AG09309 (cell line): ENCODE measurements around the gene GTPBP6.

Source experiments
- DNase-seq: peaks from one replicate; pipeline ENCODE4 v3.0.0-alpha.2; 2010; ENCODE audit warnings: low read depth
- H3K4me3 ChIP-seq: 2 replicates; pipeline ENCODE4 v1.5.1; 2011; ENCODE audit warnings: mild to moderate bottlenecking, low read depth, low read length, moderate library complexity; ENCODE audit not compliant: control insufficient read depth
- TF ChIP-seq, protein P1 (sequence below): IDR thresholded peaks from 2 replicates; pipeline ENCODE4 v1.5.1; 2011; ENCODE audit warnings: mild to moderate bottlenecking, low read depth, low read length, inconsistent platforms; ENCODE audit not compliant: insufficient read depth, control insufficient read depth; ENCODE audit errors: missing control alignments

Gene GTPBP6

DNA sequence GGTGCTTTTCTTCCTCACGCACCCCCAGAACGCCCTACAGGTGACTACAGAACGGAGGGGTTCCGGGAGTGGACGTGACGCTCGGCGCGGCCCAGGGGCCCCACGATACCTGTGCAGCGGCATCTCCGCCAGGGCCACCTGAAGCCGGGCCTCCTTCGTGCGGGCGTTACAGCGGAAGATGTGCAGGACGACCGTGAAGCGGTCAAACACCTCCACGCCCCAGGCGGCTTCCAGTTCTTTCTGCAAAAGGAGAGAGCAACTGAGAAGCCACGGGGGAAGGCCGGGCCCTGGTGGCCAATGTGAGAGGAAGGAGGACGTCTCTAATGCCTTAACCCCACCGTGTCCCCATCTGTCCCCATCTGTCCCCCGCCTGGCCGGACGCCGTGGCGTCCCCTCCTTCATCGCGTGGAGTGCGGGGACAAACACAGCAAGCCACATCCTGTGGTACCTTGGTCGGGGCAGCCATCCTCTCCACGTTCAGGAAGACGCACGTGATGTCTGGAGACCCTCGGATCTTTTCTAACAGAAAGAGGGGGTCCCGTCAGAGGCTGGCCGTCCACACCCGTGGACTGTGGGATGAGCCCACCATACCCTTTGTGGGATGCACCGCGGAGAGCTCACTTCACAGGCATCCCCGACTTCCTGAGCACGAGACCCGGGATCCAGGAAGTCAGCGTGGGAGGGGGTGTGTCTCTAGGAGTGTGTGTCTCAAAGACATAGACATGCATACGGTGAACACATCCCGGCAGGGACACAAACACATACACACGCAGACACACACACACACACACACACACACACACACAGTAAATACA is 3.6 kb downstream of the GTPBP6 start:
- TF ChIP-seq, protein P1, sequence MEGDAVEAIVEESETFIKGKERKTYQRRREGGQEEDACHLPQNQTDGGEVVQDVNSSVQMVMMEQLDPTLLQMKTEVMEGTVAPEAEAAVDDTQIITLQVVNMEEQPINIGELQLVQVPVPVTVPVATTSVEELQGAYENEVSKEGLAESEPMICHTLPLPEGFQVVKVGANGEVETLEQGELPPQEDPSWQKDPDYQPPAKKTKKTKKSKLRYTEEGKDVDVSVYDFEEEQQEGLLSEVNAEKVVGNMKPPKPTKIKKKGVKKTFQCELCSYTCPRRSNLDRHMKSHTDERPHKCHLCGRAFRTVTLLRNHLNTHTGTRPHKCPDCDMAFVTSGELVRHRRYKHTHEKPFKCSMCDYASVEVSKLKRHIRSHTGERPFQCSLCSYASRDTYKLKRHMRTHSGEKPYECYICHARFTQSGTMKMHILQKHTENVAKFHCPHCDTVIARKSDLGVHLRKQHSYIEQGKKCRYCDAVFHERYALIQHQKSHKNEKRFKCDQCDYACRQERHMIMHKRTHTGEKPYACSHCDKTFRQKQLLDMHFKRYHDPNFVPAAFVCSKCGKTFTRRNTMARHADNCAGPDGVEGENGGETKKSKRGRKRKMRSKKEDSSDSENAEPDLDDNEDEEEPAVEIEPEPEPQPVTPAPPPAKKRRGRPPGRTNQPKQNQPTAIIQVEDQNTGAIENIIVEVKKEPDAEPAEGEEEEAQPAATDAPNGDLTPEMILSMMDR: no peak
- no peak overlapping the region for H3K4me3 ChIP-seq
- DNase-seq: no peak

DNA sequence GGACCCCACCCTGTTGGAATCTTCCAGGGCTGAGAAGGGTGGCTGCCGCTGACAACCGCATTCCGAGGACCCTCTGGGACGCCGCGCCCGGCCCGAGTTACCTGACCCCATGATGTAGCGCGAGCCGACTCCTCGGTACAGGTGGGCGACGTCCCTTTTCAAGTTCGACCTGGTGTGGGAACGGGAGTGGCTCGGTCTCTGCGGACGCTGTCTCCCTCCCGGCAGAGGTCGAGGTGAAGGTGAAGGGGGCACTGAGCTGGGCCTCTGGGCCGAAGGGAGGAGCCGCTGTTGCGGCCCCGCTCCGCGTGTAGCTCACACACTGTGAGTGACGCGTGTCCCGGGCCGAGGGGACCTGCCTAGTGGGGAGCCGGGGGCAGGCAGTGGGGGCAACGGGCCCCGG is 4.5 kb downstream of the GTPBP6 start:
- TF ChIP-seq, protein P1: no peak

DNA sequence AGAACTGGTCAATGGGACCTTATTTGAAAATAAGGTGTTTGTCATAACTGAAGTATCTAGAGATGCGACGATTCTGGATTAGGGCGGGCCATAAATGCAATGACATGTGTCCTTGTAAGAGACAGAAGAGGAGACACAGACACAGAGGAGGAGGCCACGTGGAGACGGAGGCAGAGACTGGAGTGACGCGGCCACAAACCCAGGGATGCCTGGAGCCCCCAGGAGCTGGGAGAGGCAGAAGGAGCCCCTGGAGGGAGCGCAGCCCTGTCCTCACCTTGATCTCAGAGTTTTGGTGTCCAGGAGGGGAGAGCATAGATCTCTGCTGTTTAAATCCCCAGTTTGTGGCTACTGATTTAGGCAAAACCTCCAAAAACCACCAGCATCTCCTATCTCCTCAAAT is 5.0 kb downstream of the GTPBP6 start:
- TF ChIP-seq, protein P1: no peak
- DNase-seq: no peak
- H3K4me3 ChIP-seq: no peak overlapping the region

More for the DNA sequence above, 4.5 kb downstream of the GTPBP6 start:
- DNase-seq: no peak
- no peak overlapping the region for H3K4me3 ChIP-seq

DNA sequence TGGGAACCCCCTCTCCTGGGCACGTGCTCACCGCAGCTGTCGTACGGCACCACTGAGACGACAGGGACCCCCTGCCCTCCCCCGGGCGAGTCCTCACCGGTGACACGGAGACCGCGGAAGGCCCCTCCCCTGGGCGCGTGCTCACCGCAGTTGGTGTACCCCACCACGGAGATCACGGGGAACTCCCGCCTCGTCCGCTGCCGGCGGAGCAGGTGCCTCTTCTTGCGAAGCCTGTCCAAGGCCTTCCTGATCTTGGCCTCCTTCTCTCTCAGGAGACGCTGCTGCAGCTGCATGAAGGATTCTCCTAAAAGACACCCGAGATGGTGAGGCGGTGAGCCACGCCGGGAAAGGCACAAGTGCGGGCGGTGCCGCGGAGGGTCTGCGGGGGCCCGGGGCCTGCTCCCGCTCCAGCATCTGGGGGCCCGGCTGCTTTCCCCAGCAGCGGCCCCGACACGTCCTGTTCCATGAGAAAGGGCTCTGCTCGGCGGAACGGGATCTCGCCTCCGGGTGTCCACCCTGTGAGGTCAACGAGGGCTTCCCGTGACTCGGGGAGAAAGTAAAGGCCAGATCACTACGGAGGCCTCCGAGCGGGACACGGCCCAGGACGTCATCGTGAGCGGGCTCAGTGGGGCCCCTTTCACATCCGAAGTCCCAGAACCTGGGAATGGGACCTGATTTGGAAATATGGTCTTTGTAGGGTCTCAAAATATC is 5.8 kb downstream of the GTPBP6 start:
- no peak for DNase-seq
- TF ChIP-seq, protein P1: no peak
- H3K4me3 ChIP-seq: no peak overlapping the region

DNA sequence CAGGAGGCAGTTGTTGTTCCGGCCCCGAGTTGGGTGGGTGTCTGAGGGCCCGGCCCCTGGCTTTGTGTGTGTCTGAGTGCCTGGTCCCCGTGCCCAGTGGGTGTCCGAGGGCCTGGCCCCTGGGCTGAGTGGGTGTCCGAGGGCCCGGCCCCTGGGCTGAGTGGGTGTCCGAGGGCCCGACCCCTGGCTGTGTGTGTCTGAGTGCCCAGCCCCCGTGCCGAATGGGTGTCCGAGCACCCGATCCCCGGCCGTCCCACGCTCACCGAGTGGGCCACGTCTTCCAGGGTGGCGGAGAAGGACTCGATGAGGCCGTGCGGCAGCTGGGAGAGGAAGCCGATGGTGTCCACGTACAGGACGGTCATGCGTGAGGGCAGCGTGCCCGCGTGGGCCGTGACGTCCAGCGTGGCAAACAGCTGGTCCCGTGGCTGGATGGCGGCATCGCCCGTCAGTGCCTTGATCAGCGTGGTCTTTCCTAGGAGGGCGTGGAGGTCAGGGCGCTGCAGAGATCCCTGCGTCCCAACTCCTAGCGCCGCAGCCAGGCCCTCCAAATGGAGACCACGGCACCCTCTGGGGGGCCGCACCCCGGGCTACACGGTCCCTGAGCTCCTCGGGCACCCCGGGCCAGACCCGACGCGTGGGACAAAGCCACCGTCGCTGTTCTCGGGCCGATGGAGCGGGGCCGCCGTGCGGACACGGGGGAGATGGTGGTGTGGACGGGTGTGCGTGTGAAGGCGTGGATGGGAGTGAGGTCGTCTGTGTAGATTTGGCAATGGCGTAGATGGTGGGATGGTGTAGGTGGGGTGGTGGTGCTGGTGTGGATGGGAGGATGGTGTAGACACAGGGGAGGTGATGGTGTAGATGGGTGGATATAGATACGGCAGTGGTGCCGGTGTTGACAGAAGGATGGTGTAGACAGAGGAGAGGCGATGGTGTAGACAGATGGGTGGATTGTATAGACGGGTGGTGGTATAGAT is 7.2 kb downstream of the GTPBP6 start:
- no peak overlapping the region for H3K4me3 ChIP-seq
- DNase-seq: no peak
- TF ChIP-seq, protein P1: no peak

DNA sequence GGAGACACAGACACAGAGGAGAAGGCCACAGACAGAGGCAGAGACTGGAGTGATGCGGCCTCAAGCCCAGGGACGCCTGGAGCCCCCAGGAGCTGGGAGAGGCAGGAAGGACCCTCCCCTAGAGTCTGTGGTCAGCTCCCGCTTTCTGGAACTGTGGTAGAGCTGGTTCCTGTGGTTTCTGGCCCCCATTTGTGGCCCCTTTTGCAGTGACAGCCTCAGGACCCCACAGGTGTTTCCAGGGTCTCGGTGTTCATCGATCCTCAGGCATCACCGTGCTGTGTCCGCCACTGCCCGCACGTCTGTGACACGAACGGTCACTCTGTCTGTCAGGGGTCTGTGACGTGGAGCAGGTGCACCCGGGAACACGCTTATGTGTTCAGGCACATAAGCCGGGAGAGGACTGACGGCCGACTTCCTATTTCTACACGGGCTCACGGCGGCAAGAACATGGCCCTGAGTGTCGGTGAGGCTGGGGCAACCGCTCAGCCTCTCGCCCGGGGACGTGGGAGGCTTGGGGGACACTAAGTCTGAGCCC is 7.9 kb downstream of the GTPBP6 start:
- H3K4me3 ChIP-seq: no peak overlapping the region
- DNase-seq: no peak
- TF ChIP-seq, protein P1: no peak
